Upper lobe of left lung (tissue), 6 donors: ENCODE results near the gene PPM1M. TPM values are rescaled to one million over a fixed set of nuclear protein-coding genes. Genes with fewer than 3 reads are reported as not detected.

Source experiments
- ATAC-seq, 2 donors: fragments of 200-7000 bp; cut with Tn5 transposase; one replicate each; pipeline ENCODE4 v1.9.1; 2022; ENCODE audit warnings: mild to moderate bottlenecking in 2 of 2, moderate library complexity in 2 of 2; ENCODE audit not compliant: low FRiP score in 2 of 2
- DNase-seq, 2 donors: peaks; one replicate each; pipeline ENCODE4 v3.0.0-alpha.2; 2019 to 2020
- H3K27ac ChIP-seq, 4 donors: fragments of 200-600 bp; sonication (generic); one replicate each; pipeline ENCODE4 v1.5.1; 2016 to 2019
- H3K27me3 ChIP-seq, 4 donors: fragments of 200-600 bp; sonication (generic); one replicate each; pipeline ENCODE4 v1.5.1; 2017 to 2019
- H3K36me3 ChIP-seq, 4 donors: fragments of 200-600 bp; sonication (generic); one replicate each; pipeline ENCODE4 v1.5.1; 2016 to 2019
- H3K4me1 ChIP-seq, 4 donors: fragments of 200-600 bp; sonication (generic); one replicate each; pipeline ENCODE4 v1.5.1; 2018 to 2019
- H3K4me3 ChIP-seq, 4 donors: fragments of 200-600 bp; sonication (generic); one replicate each; pipeline ENCODE4 v1.5.1; 2017 to 2019; ENCODE audit warnings: mild to moderate bottlenecking in 2 of 4, moderate library complexity in 1 of 4
- H3K9me3 ChIP-seq, 4 donors: fragments of 200-600 bp; sonication (generic); one replicate each; pipeline ENCODE4 v1.5.1; 2018 to 2019
- CTCF ChIP-seq, 6 experiments: fragments of 450-650 bp in 4 of 6; fragments of 200-600 bp in 2 of 6; sonication (generic) in 2 of 6; IDR thresholded peaks; one replicate each; pipeline ENCODE4 v1.5.1; 2016 to 2019; ENCODE audit warnings: antibody characterized with exemption in 6 of 6
- EP300 ChIP-seq, 4 donors: sonication (generic); formaldehyde crosslinking; IDR thresholded peaks; one replicate each; pipeline ENCODE4 v1.5.1; 2017; ENCODE audit warnings: antibody characterized with exemption in 4 of 4, control low read depth in 2 of 4
- POLR2A ChIP-seq, 4 donors: fragments of 450-650 bp; IDR thresholded peaks; one replicate each; pipeline ENCODE4 v1.5.1; 2016 to 2017; ENCODE audit warnings: antibody characterized with exemption in 4 of 4, mild to moderate bottlenecking in 2 of 4
- POLR2AphosphoS5 ChIP-seq, 2 donors: sonication (generic); formaldehyde crosslinking; IDR thresholded peaks; one replicate each; pipeline ENCODE4 v1.5.1; 2017; ENCODE audit warnings: antibody characterized with exemption in 2 of 2
- WGBS, 2 donors: methylation state at CpG; one replicate each; pipeline ENCODE4 v1.1.5; 2017 to 2018; 5-methylcytosine and 5-hydroxymethylcytosine counted together
- total RNA-seq, 6 donors: library from RNA; depleted of rRNA in 4 of 6; stranded (reverse); fragments of >200 nt in 4 of 6; gene quantifications; one replicate each; pipeline versions ENCODE4 v1.1.0 to v1.2.1, GENCODE V29; 2016 to 2021
- donor health status: DM: no; HTN: no; CAD: no; lungs with moderate emphysema.
- donor health status: DM: no; HTN: yes; CAD: no; lungs with severe emphysema.

PPM1M gene
- total RNA-seq, 6 donors from 2014 or later: 18.7 to 68.1 (median 47.8) TPM

GRCh38 chr3:52221563-52222318 is 23.8 kb upstream of the PPM1M start:
- Histone ChIP-seq H3K4me1 (peaks cover 36 to 41% (median 40%) of the 10 kb centered on the region in 4 donors), H3K27ac (no peak overlapping the region), H3K27me3 (no peaks in the 10 kb centered on the region), H3K4me3 (no peak overlapping the region), H3K9me3 (no peaks in the 10 kb centered on the region), H3K36me3 (no peaks in the 10 kb centered on the region)
- 49 to 91% methylated on average over 5 to 19 of the region's 34 CpGs for WGBS, 2 donors
- TF ChIP-seq CTCF (IDR thresholded peaks at IDR 0.05): no peak
- TF ChIP-seq POLR2AphosphoS5 (IDR thresholded peaks at IDR 0.05): no peak
- no peak for TF ChIP-seq EP300 (IDR thresholded peaks at IDR 0.05)
- no peak for TF ChIP-seq POLR2A (IDR thresholded peaks at IDR 0.05)
- DNase-seq (peak in 1 of 2 donors; percentile 21), ATAC-seq (no peak)

- DNase-seq: no peak
- ATAC-seq: no peak
- 92 to 95% methylated on average over 25 to 37 of the region's 41 CpGs for WGBS, 2 donors
- Histone ChIP-seq H3K4me1 (peaks cover 28 to 33% (median 32%) of the 10 kb centered on the region in 4 donors), H3K4me3 (no peak overlapping the region), H3K27me3 (no peaks in the 10 kb centered on the region), H3K27ac (no peak overlapping the region), H3K9me3 (no peaks in the 10 kb centered on the region), H3K36me3 (peaks cover 0 to 5% (median 1%) of the 10 kb centered on the region in 4 donors)
- TF ChIP-seq POLR2A (IDR thresholded peaks at IDR 0.05) (no peak), CTCF (IDR thresholded peaks at IDR 0.05) (no peak), EP300 (IDR thresholded peaks at IDR 0.05) (no peak), POLR2AphosphoS5 (IDR thresholded peaks at IDR 0.05) (no peak)
These were observed 23.0 kb upstream of the PPM1M start for GRCh38 chr3:52222319-52223221.

GRCh38 chr3:52223449-52224408 is 21.8 kb upstream of the PPM1M start:
- DNase-seq: no peak
- TF ChIP-seq POLR2A (IDR thresholded peaks at IDR 0.05): no peak
- TF ChIP-seq EP300 (IDR thresholded peaks at IDR 0.05): no peak
- TF ChIP-seq POLR2AphosphoS5 (IDR thresholded peaks at IDR 0.05): no peak
- TF ChIP-seq CTCF (IDR thresholded peaks at IDR 0.05): no peak

GRCh38 chr3:52225452-52226228 is 19.9 kb upstream of the PPM1M start, which contains the start of gene TLR9:
TLR9 (minus strand) TSS chr3:52225645; CDS start chr3:52225529, 116 bp downstream.
- Histone ChIP-seq H3K4me1 (peaks cover 1 to 4% (median 2%) of the 10 kb centered on the region in 4 donors), H3K9me3 (no peaks in the 10 kb centered on the region), H3K36me3 (peaks cover 14 to 33% (median 28%) of the 10 kb centered on the region in 4 donors), H3K27me3 (no peaks in the 10 kb centered on the region), H3K27ac (no peak within 1 kb of the TSS), H3K4me3 (no peak within 1 kb of the TSS)
- peak in 1 of 2 donors; percentile 24 for DNase-seq
- no peak for ATAC-seq
- TF ChIP-seq POLR2AphosphoS5 (IDR thresholded peaks at IDR 0.05) (no peak), CTCF (IDR thresholded peaks at IDR 0.05) (no peak), EP300 (IDR thresholded peaks at IDR 0.05) (no peak), POLR2A (IDR thresholded peaks at IDR 0.05) (no peak)
- WGBS, 2 donors: 60 to 69% methylated on average over 4 to 9 of the region's 9 CpGs

More at GRCh38 chr3:52223449-52224408, 21.8 kb upstream of the PPM1M start:
- no peaks in the 10 kb centered on the region for H3K27me3 ChIP-seq
- H3K4me3 ChIP-seq: no peak overlapping the region
- no peak overlapping the region for H3K27ac ChIP-seq
- WGBS, 2 donors: 94% methylated on average over 27 to 32 of the region's 32 CpGs
- H3K36me3 ChIP-seq: peaks cover 0 to 14% (median 9%) of the 10 kb centered on the region in 4 donors
- no peaks in the 10 kb centered on the region for H3K9me3 ChIP-seq
- H3K4me1 ChIP-seq: peaks cover 16 to 22% (median 20%) of the 10 kb centered on the region in 4 donors
- ATAC-seq: no peak
